KMS-11 (cell line): ENCODE measurements around the gene GALR2.
"Not testable (repeated sequence)": the region's sequence is repeated elsewhere in the genome, so short reads cannot be mapped to it uniquely, and the experiment has no call there.

ENCODE experiments used
- H2AFZ ChIP-seq: fragments of 200-600 bp; sonication (generic); 2 replicates; pipeline ENCODE4 v1.6.1; 2016; ENCODE audit warnings: antibody characterized with exemption, mixed run types, low read depth
- H3K27ac ChIP-seq: fragments of 200-600 bp; sonication (generic); 2 replicates; pipeline ENCODE4 v1.6.1; 2016; ENCODE audit warnings: mild to moderate bottlenecking, mixed run types
- H3K27me3 ChIP-seq: fragments of 200-600 bp; sonication (generic); 2 replicates; pipeline ENCODE4 v1.6.1; 2017; ENCODE audit warnings: mild to moderate bottlenecking, low read depth, mixed run types, moderate library complexity; ENCODE audit not compliant: insufficient read depth
- H3K36me3 ChIP-seq: fragments of 200-600 bp; sonication (generic); 2 replicates; pipeline ENCODE4 v1.6.1; 2017; ENCODE audit warnings: mild to moderate bottlenecking, mixed run types; ENCODE audit not compliant: insufficient read depth
- H3K4me1 ChIP-seq: fragments of 200-600 bp; sonication (generic); 2 replicates; pipeline ENCODE4 v1.6.1; 2016; ENCODE audit warnings: mild to moderate bottlenecking, low read depth, mixed run types; ENCODE audit not compliant: poor library complexity, severe bottlenecking
- H3K4me2 ChIP-seq: fragments of 200-600 bp; sonication (generic); 2 replicates; pipeline ENCODE4 v1.7.0; 2016; ENCODE audit warnings: mild to moderate bottlenecking, mixed run types
- H3K4me3 ChIP-seq: fragments of 200-600 bp; sonication (generic); IDR thresholded peaks from 2 replicates; pipeline ENCODE4 v1.6.1; 2017; ENCODE audit warnings: low read depth, low read length, mixed read lengths; ENCODE audit not compliant: insufficient read depth
- H3K79me2 ChIP-seq: fragments of 200-600 bp; sonication (generic); 2 replicates; pipeline ENCODE4 v1.6.1; 2016; ENCODE audit warnings: low read depth, mixed run types; ENCODE audit not compliant: insufficient read depth
- H3K9ac ChIP-seq: fragments of 200-600 bp; sonication (generic); 2 replicates; pipeline ENCODE4 v1.6.1; 2016; ENCODE audit warnings: mild to moderate bottlenecking, mixed run types
- H4K20me1 ChIP-seq: fragments of 200-600 bp; sonication (generic); 2 replicates; pipeline ENCODE4 v1.6.1; 2016; ENCODE audit warnings: mild to moderate bottlenecking, mixed run types; ENCODE audit not compliant: insufficient read depth
- CTCF ChIP-seq: fragments of 200-600 bp; sonication (generic); conservative IDR thresholded peaks from 2 replicates; pipeline ENCODE4 v1.6.1; 2017; ENCODE audit warnings: low read depth, mild to moderate bottlenecking, antibody characterized with exemption, low read length, moderate library complexity, mixed read lengths

The GALR2 gene

DNA sequence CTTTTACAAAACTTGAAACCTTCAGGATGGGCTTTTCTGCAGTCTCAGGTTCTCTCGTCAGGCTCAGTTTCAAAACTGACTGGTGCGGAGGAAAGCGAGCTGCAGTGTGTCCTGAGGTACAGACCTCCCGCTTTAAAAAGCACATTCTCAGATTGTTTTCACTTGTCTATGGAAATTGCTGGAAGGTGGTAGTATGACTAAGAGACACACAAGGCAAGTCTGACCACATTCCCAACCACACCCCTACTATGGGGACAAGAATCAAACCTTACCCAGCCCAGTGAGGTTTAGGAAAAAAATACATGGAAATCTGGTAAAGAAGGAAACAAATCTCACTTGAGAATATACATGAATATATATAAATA, 20.5 kb upstream of the GALR2 start:
- peaks cover 18% of the 10 kb centered on the region; the same call in 1 of the 2 replicates for H3K36me3 ChIP-seq
- H3K4me3 ChIP-seq = no peak overlapping the region
- no peaks in the 10 kb centered on the region for H3K4me1 ChIP-seq
- no peaks in the 10 kb centered on the region for H4K20me1 ChIP-seq
- no peaks in the 10 kb centered on the region for H3K27me3 ChIP-seq
- no peak overlapping the region for H2AFZ ChIP-seq
- no peak overlapping the region for H3K9ac ChIP-seq
- H3K79me2 ChIP-seq = no peaks in the 10 kb centered on the region
- no peak overlapping the region for H3K4me2 ChIP-seq
- no peak for TF ChIP-seq CTCF
- H3K27ac ChIP-seq = no peak overlapping the region

- Histone ChIP-seq H3K27ac (no peak overlapping the region), H2AFZ (no peak overlapping the region), H3K4me3 (no peak overlapping the region), H3K4me2 (no peak overlapping the region), H3K27me3 (no peaks in the 10 kb centered on the region), H3K9ac (no peak overlapping the region), H3K36me3 (peaks cover 28% of the 10 kb centered on the region; the same call in 1 of the 2 replicates), H3K79me2 (no peaks in the 10 kb centered on the region), H3K4me1 (no peaks in the 10 kb centered on the region), H4K20me1 (no peaks in the 10 kb centered on the region)
- no peak for TF ChIP-seq CTCF
These were observed 17.7 kb upstream of the GALR2 start for GRCh38 chr17:76056882-76057281.

GRCh38 chr17:76058264-76058663, 16.3 kb upstream of the GALR2 start:
- H3K4me2 ChIP-seq, H3K4me1 ChIP-seq, H3K79me2 ChIP-seq, H2AFZ ChIP-seq, H3K27me3 ChIP-seq, H3K4me3 ChIP-seq, H4K20me1 ChIP-seq, H3K9ac ChIP-seq, H3K27ac ChIP-seq: not testable (repeated sequence)
- peaks cover 31% of the 10 kb centered on the region; the same call in 1 of the 2 replicates for H3K36me3 ChIP-seq

DNA sequence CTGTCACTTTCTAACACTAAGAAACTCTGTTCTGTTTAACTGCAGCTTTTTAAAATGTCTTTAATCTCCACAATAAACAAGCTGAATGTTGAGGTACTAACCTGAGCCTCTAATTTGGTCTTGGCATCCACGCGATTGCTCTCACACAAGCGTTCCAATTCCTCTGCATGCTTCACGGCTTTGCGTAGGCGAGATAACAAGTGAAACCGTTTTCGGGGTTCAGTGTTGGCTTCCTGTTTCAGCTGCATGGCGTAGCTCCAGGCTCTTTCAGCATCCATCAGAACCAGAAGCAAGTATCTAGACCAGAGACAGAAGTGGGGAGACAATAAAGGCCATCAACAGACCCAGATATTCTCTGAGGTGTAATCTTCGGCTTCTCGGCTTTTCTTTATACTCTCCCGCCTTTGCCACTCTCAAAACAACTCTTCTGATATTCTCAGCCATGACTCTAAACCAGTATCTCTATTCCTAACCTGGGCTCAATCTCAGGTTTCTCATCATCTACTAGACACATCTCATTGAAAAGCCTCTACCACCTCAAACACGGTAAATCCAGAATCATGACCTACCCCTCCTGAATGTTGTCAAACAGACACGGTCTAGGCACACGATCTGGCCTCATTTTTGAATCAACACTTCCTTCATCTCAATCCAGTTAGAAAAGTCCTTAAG, 10.6 kb upstream of the GALR2 start:
- Histone ChIP-seq H4K20me1 (no peaks in the 10 kb centered on the region), H3K4me3 (no peak overlapping the region), H3K4me1 (no peaks in the 10 kb centered on the region), H2AFZ (no peak overlapping the region), H3K27ac (no peak overlapping the region), H3K27me3 (no peaks in the 10 kb centered on the region), H3K79me2 (peaks cover 17% of the 10 kb centered on the region; the same call in 1 of the 2 replicates), H3K4me2 (no peak overlapping the region), H3K9ac (no peak overlapping the region), H3K36me3 (peaks cover 46% of the 10 kb centered on the region; the same call in 1 of the 2 replicates)
- no peak for TF ChIP-seq CTCF

- H3K79me2 ChIP-seq = peaks cover 34% of the 10 kb centered on the region; the same call in 1 of the 2 replicates
- no peak overlapping the region for H3K4me3 ChIP-seq
- no peak overlapping the region for H2AFZ ChIP-seq
- TF ChIP-seq CTCF = no peak
- no peak overlapping the region for H3K4me2 ChIP-seq
- no peak overlapping the region for H3K27ac ChIP-seq
- peaks cover 7% of the 10 kb centered on the region for H3K4me1 ChIP-seq
- no peaks in the 10 kb centered on the region for H3K27me3 ChIP-seq
- H3K9ac ChIP-seq = no peak overlapping the region
- H3K36me3 ChIP-seq = peaks cover 34% of the 10 kb centered on the region; the same call in 1 of the 2 replicates
- no peaks in the 10 kb centered on the region for H4K20me1 ChIP-seq
These were observed 8.8 kb upstream of the GALR2 start for GRCh38 chr17:76065775-76066174.
